Heart right ventricle (tissue), 16 donors: Measurements from ENCODE around the gene MRPL17. TPM values are rescaled to one million over a fixed set of nuclear protein-coding genes. Genes with fewer than 3 reads are reported as not detected.
A peak's percentile ranks its signal among the peaks of the same experiment; 100 is the strongest.
"Not testable (repeated sequence)": the region's sequence is repeated elsewhere in the genome, so short reads cannot be mapped to it uniquely, and the experiment has no call there.

ENCODE experiments used
- ATAC-seq, 8 donors: fragments of 200-7000 bp; cut with Tn5 transposase; one replicate each; pipeline ENCODE4 v1.9.1; 2020; ENCODE audit warnings: mild to moderate bottlenecking in 8 of 8, moderate library complexity in 8 of 8, moderate number of reproducible peaks in 1 of 8
- DNase-seq, 2 donors: peaks; one replicate each; pipeline ENCODE4 v3.0.0-alpha.2; 2020
- H3K27ac ChIP-seq, 10 donors: fragments of 200-600 bp; sonication (generic) in 2 of 10; one replicate each; pipeline versions ENCODE4 v1.5.0 to v1.8.0; 2020 to 2022; ENCODE audit warnings: mild to moderate bottlenecking in 3 of 10
- H3K27me3 ChIP-seq, 7 donors: fragments of 200-600 bp; one replicate each; pipeline ENCODE4 v1.8.0; 2021 to 2022; ENCODE audit warnings: mild to moderate bottlenecking in 2 of 7
- H3K36me3 ChIP-seq, 9 donors: fragments of 200-600 bp; sonication (generic) in 1 of 9; one replicate each; pipeline versions ENCODE4 v1.5.0 to v1.8.0; 2020 to 2022; ENCODE audit warnings: mild to moderate bottlenecking in 2 of 9
- H3K4me1 ChIP-seq, 9 donors: fragments of 200-600 bp; sonication (generic) in 1 of 9; one replicate each; pipeline versions ENCODE4 v1.5.0 to v1.8.0; 2020 to 2022; ENCODE audit warnings: mild to moderate bottlenecking in 4 of 9
- H3K4me3 ChIP-seq, 10 donors: fragments of 200-600 bp; sonication (generic) in 2 of 10; one replicate each; pipeline versions ENCODE4 v1.5.0 to v1.8.0; 2020 to 2022; ENCODE audit warnings: mild to moderate bottlenecking in 7 of 10, moderate library complexity in 2 of 10
- H3K9me3 ChIP-seq, 11 donors: fragments of 200-600 bp in 10 of 11; sonication (generic) in 2 of 11; one replicate each; pipeline versions ENCODE4 v1.5.0 to v1.8.0; 2013 to 2022; ENCODE audit warnings: mild to moderate bottlenecking in 2 of 11, control low read depth in 1 of 11, moderate library complexity in 1 of 11
- WGBS, 2 donors: extraction: QIAGEN DNeasy Blood & Tissue Kit; methylation state at CpG; one replicate each; pipeline ENCODE4 v1.1.7; 2013; ENCODE audit warnings: inconsistent platforms in 1 of 2; 5-methylcytosine and 5-hydroxymethylcytosine counted together
- intact Hi-C, 10 donors: fragments of 100-400 bp; cut with DNase I; formaldehyde crosslinking; loops; one replicate each; pipeline versions ENCODE4 v1.11.1 to v1.14.2; 2022
- polyA plus RNA-seq, 2 donors: library from polyadenylated mRNA; stranded (reverse); fragments of 200-250 nt; gene quantifications; one replicate each; pipeline ENCODE4 v1.2.3, GENCODE V29; 2013
- total RNA-seq, 10 donors: library from RNA; stranded (reverse); fragmentation: NEBNext Ultra II Directional in 3 of 10; extraction: Animal tissue kit (Norgen Biotek cat#: 25700) in 3 of 10; gene quantifications; one replicate each; pipeline versions ENCODE4 v1.2.1 to v1.2.4, GENCODE V29; 2021 to 2023
- TF ChIP-seq, protein P1 (sequence below), 9 donors: fragments of 200-600 bp; sonication (generic) in 2 of 9; IDR thresholded peaks; one replicate each; pipeline versions ENCODE4 v1.5.0 to v1.8.0; 2021 to 2022; ENCODE audit warnings: antibody characterized with exemption in 9 of 9, mild to moderate bottlenecking in 5 of 9, moderate library complexity in 1 of 9
- donor health status: Arrhythmogenic right ventricular cardiomyopathy.
- donor health status: ischemic (EF 13 %, LVEDD 7.1; RV severe dilation, severe dysfunction).
- donor health status: healthy with polysubstance abuse.
- donor health status: DM: no; HTN: yes; CAD: no.
- donor health status: DM: no; HTN: no; CAD: no.
- donor health status: ischemic (EF 25% LVEDD 6.9; RV normal size, moderate dysfunction).
- donor health status: ischemic (EF 25% LVEDD 5.7; RV mildly dilated, moderate dysfunction).
- donor health status: healthy.
- donor health status: DM: yes; HTN: yes; CAD: no.
- donor health status: Ischemic cardiomyopathy.
- donor health status: ischemic (EF 35%, LVEDD 5.7; RV mildly dilated, moderate dysfunction).
- donor health status: nonischemic (EF 11% LVEDD 7.7; RV severe dilation, severe dysfunction).
- donor health status: DM: yes; HTN: yes; CAD: no.
- donor health status: PGD.
- donor health status: ischemic (EF 29% LVEDD 5.4; RV normal size, mild dysfunction).
- donor health status: nonischemic (EF 23%, LVEDD 6.1; RV moderate dilation, normal function).

MRPL17 gene
- total and polyA plus RNA-seq, 12 donors, result 36.7 to 69.1 (median 49.2) TPM

DNA sequence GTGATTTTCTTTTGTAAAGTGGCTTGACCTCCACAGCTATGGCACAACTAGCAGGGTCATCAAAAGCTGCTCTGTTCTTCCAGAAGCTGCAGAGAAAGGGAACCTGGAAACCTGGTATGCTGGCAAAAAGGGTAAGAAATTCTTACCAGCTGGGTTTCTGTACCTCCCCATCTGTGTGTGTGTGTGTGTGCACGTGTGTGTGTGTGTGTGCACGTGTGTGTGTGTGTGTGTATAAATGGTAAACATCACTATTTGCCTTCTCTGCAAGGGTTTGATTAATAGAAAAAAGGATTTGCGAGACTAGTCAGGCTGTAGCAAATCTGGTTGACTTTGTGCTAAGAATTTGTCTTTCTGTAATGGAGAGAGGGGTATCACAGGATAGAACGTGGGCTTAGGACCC is 4.7 kb upstream of the MRPL17 start:
- 70 to 79% methylated on average over 4 of the region's 4 CpGs for WGBS, 2 donors
- Histone ChIP-seq H3K9me3 (no peaks in the 10 kb centered on the region), H3K36me3 (no peaks in the 10 kb centered on the region), H3K27ac (no peak overlapping the region), H3K4me1 (peaks cover 0 to 13% (median 6%) of the 10 kb centered on the region in 9 donors), H3K4me3 (no peak overlapping the region), H3K27me3 (no peaks in the 10 kb centered on the region)
- intact Hi-C loops, result loop anchor here in 3 of 10 donors (10.0 kb wide), 4 partner anchors 153 to 303 kb away; partner anchors contain the start of gene SMPD1 (in 1 of the 3)
- ATAC-seq, result no peak
- TF ChIP-seq, protein P1, sequence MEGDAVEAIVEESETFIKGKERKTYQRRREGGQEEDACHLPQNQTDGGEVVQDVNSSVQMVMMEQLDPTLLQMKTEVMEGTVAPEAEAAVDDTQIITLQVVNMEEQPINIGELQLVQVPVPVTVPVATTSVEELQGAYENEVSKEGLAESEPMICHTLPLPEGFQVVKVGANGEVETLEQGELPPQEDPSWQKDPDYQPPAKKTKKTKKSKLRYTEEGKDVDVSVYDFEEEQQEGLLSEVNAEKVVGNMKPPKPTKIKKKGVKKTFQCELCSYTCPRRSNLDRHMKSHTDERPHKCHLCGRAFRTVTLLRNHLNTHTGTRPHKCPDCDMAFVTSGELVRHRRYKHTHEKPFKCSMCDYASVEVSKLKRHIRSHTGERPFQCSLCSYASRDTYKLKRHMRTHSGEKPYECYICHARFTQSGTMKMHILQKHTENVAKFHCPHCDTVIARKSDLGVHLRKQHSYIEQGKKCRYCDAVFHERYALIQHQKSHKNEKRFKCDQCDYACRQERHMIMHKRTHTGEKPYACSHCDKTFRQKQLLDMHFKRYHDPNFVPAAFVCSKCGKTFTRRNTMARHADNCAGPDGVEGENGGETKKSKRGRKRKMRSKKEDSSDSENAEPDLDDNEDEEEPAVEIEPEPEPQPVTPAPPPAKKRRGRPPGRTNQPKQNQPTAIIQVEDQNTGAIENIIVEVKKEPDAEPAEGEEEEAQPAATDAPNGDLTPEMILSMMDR (IDR thresholded peaks at IDR 0.05), result no peak
- DNase-seq, result no peak

DNA sequence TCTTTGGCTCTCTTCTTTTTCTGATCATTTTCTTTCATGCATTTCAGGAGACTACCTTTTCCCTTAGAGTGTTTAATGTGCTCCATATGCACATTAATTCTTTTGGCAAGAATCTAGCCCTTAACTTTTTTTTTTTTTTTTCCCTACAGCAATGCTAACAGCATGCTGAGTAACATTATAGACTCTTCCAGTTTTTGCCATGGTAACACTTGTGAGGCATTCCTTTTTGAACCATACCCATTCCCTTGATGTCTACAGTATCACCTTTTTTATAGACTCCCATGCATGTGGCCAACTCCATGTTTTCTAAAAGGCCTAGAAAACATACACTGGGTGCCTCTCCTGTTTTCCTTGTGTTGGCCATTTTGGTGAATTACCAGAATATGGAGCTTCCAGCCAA is 2.9 kb upstream of the MRPL17 start:
- Histone ChIP-seq H3K9me3 (no peaks in the 10 kb centered on the region), H3K27me3 (no peaks in the 10 kb centered on the region), H3K4me3 (no peak overlapping the region), H3K4me1 (peaks cover 5 to 22% (median 20%) of the 10 kb centered on the region in 9 donors), H3K36me3 (peaks cover 0 to 11% (median 0%) of the 10 kb centered on the region in 9 donors), H3K27ac (no peak overlapping the region)
- no peak for DNase-seq
- intact Hi-C loops, result loop anchor here in 3 of 10 donors (10.0 kb wide), 4 partner anchors 151 to 301 kb away; partner anchors contain the start of gene SMPD1 (in 1 of the 3)
- TF ChIP-seq, protein P1 (IDR thresholded peaks at IDR 0.05), result no peak
- ATAC-seq, result no peak

DNA sequence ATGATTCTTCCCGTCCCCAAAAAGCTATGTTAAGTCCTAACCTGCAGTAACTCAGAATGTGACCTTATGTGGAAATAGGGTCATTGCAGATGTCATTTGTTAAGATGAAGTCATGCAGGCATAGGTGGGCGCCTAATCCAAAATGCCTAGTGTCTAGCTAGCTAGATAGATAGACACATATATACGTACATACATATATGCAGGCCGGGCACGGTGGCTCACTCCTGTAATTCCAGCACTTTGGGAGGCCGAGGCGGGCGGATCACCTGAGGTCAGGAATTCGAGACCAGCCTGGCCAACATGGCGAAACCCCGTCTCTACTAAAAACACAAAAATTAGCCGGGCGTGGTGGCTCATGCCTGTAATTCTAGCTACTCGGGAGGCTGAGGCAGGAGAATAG is 928 bp upstream of the MRPL17 start:
- not testable (repeated sequence) for ATAC-seq, DNase-seq, H3K9me3 ChIP-seq, H3K27me3 ChIP-seq
- peak overlapping the region in 6 of 10 donors; percentile 77 to 87 (median 83) for H3K4me3 ChIP-seq
- H3K36me3 ChIP-seq, result peaks cover 0 to 29% (median 0%) of the 10 kb centered on the region in 9 donors
- peak overlapping the region in 8 of 10 donors; percentile 86 to 97 (median 92) for H3K27ac ChIP-seq
- H3K4me1 ChIP-seq, result peaks cover 5 to 33% (median 27%) of the 10 kb centered on the region in 9 donors
- 90 to 95% methylated on average over 14 of the region's 14 CpGs for WGBS, 2 donors
- intact Hi-C loops, result loop anchor here in 6 of 10 donors (5.0 to 10.0 kb wide), 9 partner anchors 67 to 299 kb away; partner anchors contain the start of genes ARFIP2 (in 1 of the 6), ILK (in 1 of the 6), RRP8 (in 1 of the 6) and SMPD1 (in 1 of the 6)

GRCh38 chr11:6682591-6682935 is 577 bp downstream of the MRPL17 start:
- H3K4me3 ChIP-seq, result peak overlapping the region; percentile 67 to 94 (median 82)
- ATAC-seq, result peak in 6 of 8 donors; percentile 0 to 13 (median 6)
- WGBS, 2 donors, result 0 to 2% methylated on average over 10 of the region's 10 CpGs

More at GRCh38 chr11:6682591-6682935, 577 bp downstream of the MRPL17 start:
- H3K9me3 ChIP-seq, result no peaks in the 10 kb centered on the region
- TF ChIP-seq, protein P1 (IDR thresholded peaks at IDR 0.05), result no peak
- H3K36me3 ChIP-seq, result peaks cover 0 to 29% (median 0%) of the 10 kb centered on the region in 9 donors
- intact Hi-C loops, result loop anchor here in 8 of 10 donors (2.0 to 10.0 kb wide), 13 partner anchors 64 to 298 kb away; partner anchors contain the start of genes ILK (in 3 of the 8), RRP8 (in 3 of the 8), TAF10 (in 2 of the 8) and TPP1 (in 2 of the 8)
- no peaks in the 10 kb centered on the region for H3K27me3 ChIP-seq
- DNase-seq, result no peak
- H3K4me1 ChIP-seq, result peaks cover 5 to 36% (median 27%) of the 10 kb centered on the region in 9 donors
- H3K27ac ChIP-seq, result peak overlapping the region; percentile 32 to 97 (median 91)
